Psoas muscle (tissue), 8 donors: ENCODE measurements around the gene EPB41L4B. TPM values are rescaled to one million over a fixed set of nuclear protein-coding genes. Genes with fewer than 3 reads are reported as not detected.

Source experiments
- ATAC-seq, 4 donors: fragments of 200-7000 bp; cut with Tn5 transposase; one replicate each; pipeline ENCODE4 v1.9.1; 2020; ENCODE audit warnings: moderate library complexity in 3 of 4, mild to moderate bottlenecking in 2 of 4
- DNase-seq, 2 donors: peaks; one replicate each; pipeline ENCODE4 v3.0.0-alpha.2; 2020
- H3K27ac ChIP-seq: fragments of 200-600 bp; one replicate; pipeline ENCODE4 v1.8.0; 2022
- H3K27me3 ChIP-seq, 3 donors: fragments of 200-600 bp in 1 of 3; one replicate each; pipeline versions ENCODE4 v1.6.1 to v1.8.0; 2013 to 2022; ENCODE audit warnings: low read length in 2 of 3, mild to moderate bottlenecking in 2 of 3, moderate library complexity in 1 of 3; ENCODE audit not compliant: insufficient read depth in 3 of 3
- H3K36me3 ChIP-seq, 2 donors: fragments of 200-600 bp in 1 of 2; one replicate each; pipeline versions ENCODE4 v1.6.1 to v1.8.0; 2013 to 2022; ENCODE audit warnings: low read depth in 1 of 2, mild to moderate bottlenecking in 1 of 2, moderate library complexity in 1 of 2; ENCODE audit not compliant: insufficient read depth in 1 of 2
- H3K4me1 ChIP-seq: fragments of 200-600 bp; one replicate; pipeline ENCODE4 v1.8.0; 2022
- H3K4me3 ChIP-seq: fragments of 200-600 bp; one replicate; pipeline ENCODE4 v1.8.0; 2022; ENCODE audit warnings: mild to moderate bottlenecking
- H3K9me3 ChIP-seq: fragments of 200-600 bp; one replicate; pipeline ENCODE4 v1.8.0; 2022
- CTCF ChIP-seq: fragments of 200-600 bp; IDR thresholded peaks from one replicate; pipeline ENCODE4 v1.8.0; 2022; ENCODE audit warnings: antibody characterized with exemption
- WGBS, 3 donors: extraction: QIAGEN DNeasy Blood & Tissue Kit; methylation state at CpG; one replicate each; pipeline versions ENCODE4 v1.1.6 to v1.1.7; 2013; 5-methylcytosine and 5-hydroxymethylcytosine counted together
- intact Hi-C, 2 donors: fragments of 100-400 bp; cut with DNase I; formaldehyde crosslinking; loops; one replicate each; pipeline versions ENCODE4 v1.11.0 to v1.14.2; 2022
- polyA plus RNA-seq, 3 donors: library from polyadenylated mRNA; stranded (reverse); fragments of 200-250 nt; gene quantifications; one replicate each; pipeline ENCODE4 v1.2.3, GENCODE V29; 2013
- total RNA-seq, 4 donors: library from RNA; stranded (reverse); fragmentation: NEBNext Ultra II Directional in 2 of 4; extraction: Animal tissue kit (Norgen Biotek cat#: 25700) in 2 of 4; gene quantifications; one replicate each; pipeline versions ENCODE4 v1.2.1 to v1.2.4, GENCODE V29; 2021 to 2023
- donor health status: healthy with polysubstance abuse.
- donor health status: DM: no; HTN: no; CAD: no; lungs with moderate emphysema.
- donor health status: Bipolar disorder and iron deficiency.
- donor health status: healthy.
- donor health status: DM: yes; HTN: yes; CAD: no.
- donor health status: DM: no; HTN: no; CAD: no.
- donor health status: DM: no; HTN: no; CAD: no.
- donor health status: DM: yes; HTN: yes; CAD: no.

EPB41L4B gene
- total and polyA plus RNA-seq, 7 donors: 0.33 to 4.6 (median 1.8) TPM

GRCh38 chr9:109241207-109241606 lies 79.7 kb downstream of the EPB41L4B start:
- TF ChIP-seq CTCF: no peak
- no peaks in the 10 kb centered on the region for H3K36me3 ChIP-seq
- no peaks in the 10 kb centered on the region for H3K9me3 ChIP-seq
- no peak overlapping the region for H3K4me3 ChIP-seq
- no peak overlapping the region for H3K27ac ChIP-seq
- 84 to 87% (median 87%) methylated on average over 3 of the region's 3 CpGs for WGBS, 3 donors
- DNase-seq: no peak
- intact Hi-C loops: loop anchor here (5.0 to 10.0 kb wide), 4 partner anchors 174 to 284 kb away; no protein-coding TSS in a partner anchor
- H3K4me1 ChIP-seq: peaks cover 7% of the 10 kb centered on the region
- no peak for ATAC-seq
- no peaks in the 10 kb centered on the region for H3K27me3 ChIP-seq

GRCh38 chr9:109239240-109239639 lies 81.6 kb downstream of the EPB41L4B start:
- Histone ChIP-seq H3K27ac (no peak overlapping the region), H3K36me3 (no peaks in the 10 kb centered on the region), H3K27me3 (no peaks in the 10 kb centered on the region), H3K9me3 (no peaks in the 10 kb centered on the region), H3K4me3 (no peak overlapping the region), H3K4me1 (no peaks in the 10 kb centered on the region)
- ATAC-seq: no peak
- DNase-seq: no peak
- no peak for TF ChIP-seq CTCF
- intact Hi-C loops: no loop called here
- 93 to 95% (median 94%) methylated on average over 3 of the region's 3 CpGs for WGBS, 3 donors

- H3K36me3 ChIP-seq: no peaks in the 10 kb centered on the region
- no peaks in the 10 kb centered on the region for H3K27me3 ChIP-seq
- no peak overlapping the region for H3K27ac ChIP-seq
- 78 to 84% (median 79%) methylated on average over 3 of the region's 3 CpGs for WGBS, 3 donors
- no peaks in the 10 kb centered on the region for H3K9me3 ChIP-seq
- no peak for TF ChIP-seq CTCF
- no peaks in the 10 kb centered on the region for H3K4me1 ChIP-seq
- intact Hi-C loops: no loop called here
- ATAC-seq (no peak), DNase-seq (no peak)
- H3K4me3 ChIP-seq: no peak overlapping the region
Measured at GRCh38 chr9:109238655-109239054, 82.2 kb downstream of the EPB41L4B start.

- no peaks in the 10 kb centered on the region for H3K9me3 ChIP-seq
- H3K36me3 ChIP-seq: no peaks in the 10 kb centered on the region
- DNase-seq (no peak), ATAC-seq (no peak)
- 81 to 86% (median 86%) methylated on average over 4 of the region's 4 CpGs for WGBS, 3 donors
- intact Hi-C loops: no loop called here
- TF ChIP-seq CTCF: no peak
- no peak overlapping the region for H3K4me3 ChIP-seq
- no peaks in the 10 kb centered on the region for H3K27me3 ChIP-seq
- no peak overlapping the region for H3K27ac ChIP-seq
- H3K4me1 ChIP-seq: no peaks in the 10 kb centered on the region
Measured at GRCh38 chr9:109238125-109238524, 82.7 kb downstream of the EPB41L4B start.
